IPS-15b (cell line): ENCODE results near the gene DEAF1.
A peak's percentile ranks its signal among the peaks of the same experiment; 100 is the strongest.
"Not testable (repeated sequence)": the region's sequence is repeated elsewhere in the genome, so short reads cannot be mapped to it uniquely, and the experiment has no call there.

ENCODE experiments used
- H3K27me3 ChIP-seq: one replicate; pipeline ENCODE4 v1.6.1; 2013; ENCODE audit warnings: low read length; ENCODE audit not compliant: control insufficient read depth, insufficient read depth
- H3K36me3 ChIP-seq: one replicate; pipeline ENCODE4 v1.6.1; 2013; ENCODE audit warnings: low read length; ENCODE audit not compliant: control insufficient read depth, insufficient read depth
- H3K4me1 ChIP-seq: one replicate; pipeline ENCODE4 v1.6.1; 2013; ENCODE audit warnings: mild to moderate bottlenecking, low read length; ENCODE audit not compliant: control insufficient read depth, insufficient read depth
- H3K4me3 ChIP-seq: one replicate; pipeline ENCODE4 v1.5.1; 2013; ENCODE audit warnings: low read depth, low read length
- H3K9ac ChIP-seq: one replicate; pipeline ENCODE4 v1.6.1; 2013; ENCODE audit warnings: low read depth, mild to moderate bottlenecking, low read length
- H3K9me3 ChIP-seq: one replicate; pipeline ENCODE4 v1.6.1; 2013; ENCODE audit warnings: mild to moderate bottlenecking, low read length; ENCODE audit not compliant: control insufficient read depth, insufficient read depth

Gene DEAF1

GRCh38 chr11:694563-695287 lies at the start of gene DEAF1:
Gene DEAF1, minus strand, starts transcription at chr11:695222. Its CDS starts 175 bp downstream, at chr11:695047.
- Histone ChIP-seq H3K4me1 (peaks cover 14% of the 10 kb centered on the region), H3K36me3 (peaks cover 7% of the 10 kb centered on the region), H3K9me3 (no peaks in the 10 kb centered on the region), H3K4me3 (peak within 1 kb of the TSS; percentile 82), H3K9ac (peak within 1 kb of the TSS; percentile 100), H3K27me3 (no peaks in the 10 kb centered on the region)

DNA sequence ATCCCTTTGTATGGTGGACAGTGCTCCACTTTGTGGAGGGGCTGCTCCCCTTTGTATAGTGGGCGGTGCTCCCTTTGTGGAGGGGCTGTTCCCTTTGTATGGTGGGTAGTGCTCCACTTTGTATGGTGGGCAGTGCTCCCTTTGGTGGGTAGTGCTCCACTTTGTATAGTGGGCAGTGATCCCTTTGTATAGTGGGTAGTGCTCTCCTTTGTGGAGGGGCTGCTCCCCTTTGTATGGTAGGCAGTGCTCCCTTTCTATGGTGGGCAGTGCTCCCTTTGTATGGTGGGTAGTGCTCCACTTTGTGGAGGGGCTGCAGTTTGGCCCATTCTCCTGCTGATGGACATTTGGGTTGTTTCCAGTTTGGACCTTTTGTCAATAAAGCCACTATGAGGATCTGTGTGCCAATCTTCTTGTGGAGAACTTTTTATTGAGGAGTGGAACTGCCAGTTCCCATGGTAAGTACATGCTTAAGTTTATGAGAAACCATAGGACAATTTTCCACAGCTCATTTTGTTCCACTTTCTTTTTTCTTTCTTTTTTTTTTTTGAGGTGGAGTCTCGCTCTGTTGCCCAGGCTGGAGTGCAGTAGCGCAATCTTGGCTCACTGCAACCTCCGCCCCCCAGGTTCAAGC lies 47.7 kb upstream of the DEAF1 start:
- Histone ChIP-seq H3K4me1 (peaks cover 9% of the 10 kb centered on the region), H3K4me3 (no peak overlapping the region), H3K9me3 (no peaks in the 10 kb centered on the region), H3K27me3 (no peaks in the 10 kb centered on the region), H3K9ac (no peak overlapping the region), H3K36me3 (no peaks in the 10 kb centered on the region)

DNA sequence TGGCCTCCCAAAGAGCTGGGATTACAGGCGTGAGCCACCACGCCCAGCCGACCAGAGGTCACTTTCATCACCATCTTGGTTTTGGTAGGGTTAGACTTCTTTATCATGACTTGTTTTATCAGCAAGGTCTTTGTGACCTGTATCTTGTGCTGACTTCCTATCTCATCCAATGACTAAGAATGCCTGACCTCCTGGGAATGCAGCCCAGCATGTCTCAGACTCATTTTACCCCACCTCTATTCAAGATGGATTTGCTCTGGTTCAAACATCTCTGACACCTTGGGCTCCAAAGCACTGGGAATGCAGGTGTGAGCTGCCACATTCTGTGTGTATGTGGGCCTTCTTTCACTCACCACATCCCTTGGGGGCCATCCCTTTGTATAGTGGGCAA lies 47.1 kb upstream of the DEAF1 start:
- Histone ChIP-seq H3K4me1 (peaks cover 9% of the 10 kb centered on the region), H3K27me3 (no peaks in the 10 kb centered on the region), H3K4me3 (no peak overlapping the region), H3K36me3 (no peaks in the 10 kb centered on the region), H3K9me3 (no peaks in the 10 kb centered on the region), H3K9ac (no peak overlapping the region)

DNA sequence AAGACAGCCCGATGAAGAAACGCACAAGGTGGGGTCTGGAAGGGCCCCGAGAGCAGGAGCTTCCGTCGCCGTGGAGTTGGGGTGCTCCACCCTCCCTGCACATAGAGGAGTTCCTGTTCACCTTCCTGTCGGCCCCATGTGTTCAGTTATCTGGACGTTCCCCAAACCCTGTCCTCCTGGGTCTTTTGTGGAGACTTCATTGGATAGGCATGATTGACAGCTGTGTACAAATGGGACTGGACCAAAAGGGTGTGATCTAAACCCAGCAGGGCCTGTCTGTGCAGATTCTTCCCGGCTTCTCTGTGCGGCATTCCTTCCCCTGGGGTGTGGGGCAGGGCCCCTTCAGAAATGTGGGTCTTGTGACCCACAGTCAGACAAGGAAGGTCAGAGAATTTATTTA lies 42.9 kb upstream of the DEAF1 start:
- not testable (repeated sequence) for H3K36me3 ChIP-seq, H3K4me3 ChIP-seq, H3K9me3 ChIP-seq, H3K4me1 ChIP-seq, H3K9ac ChIP-seq, H3K27me3 ChIP-seq

GRCh38 chr11:737366-737765 lies 42.3 kb upstream of the DEAF1 start:
- no peak overlapping the region for H3K4me3 ChIP-seq
- H3K9me3 ChIP-seq, result no peaks in the 10 kb centered on the region
- no peaks in the 10 kb centered on the region for H3K27me3 ChIP-seq
- no peaks in the 10 kb centered on the region for H3K36me3 ChIP-seq
- H3K9ac ChIP-seq, result no peak overlapping the region
- H3K4me1 ChIP-seq, result peaks cover 2% of the 10 kb centered on the region

- not testable (repeated sequence) for H3K4me3 ChIP-seq, H3K9ac ChIP-seq, H3K36me3 ChIP-seq, H3K4me1 ChIP-seq, H3K9me3 ChIP-seq, H3K27me3 ChIP-seq
These were observed 39.5 kb upstream of the DEAF1 start for GRCh38 chr11:734541-734940.

DNA sequence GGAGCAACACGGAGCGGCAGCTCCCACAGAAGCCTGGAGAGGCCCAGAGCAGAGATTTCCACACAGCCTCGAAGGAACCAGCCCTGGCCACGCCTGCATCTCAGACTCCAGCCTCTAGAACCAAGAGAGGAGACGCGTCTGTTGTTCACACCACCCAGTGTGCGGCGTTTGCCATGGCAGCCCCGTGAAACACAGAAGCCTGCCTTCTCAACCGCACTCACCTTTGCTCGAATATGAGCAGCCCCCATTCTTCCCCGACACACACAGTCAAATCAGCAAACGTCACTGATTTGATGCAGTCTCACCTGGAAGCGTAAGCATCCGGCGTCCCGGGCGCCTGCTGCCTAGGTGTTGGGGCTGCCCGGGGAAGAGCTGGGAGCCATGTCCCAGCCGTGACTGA lies 38.0 kb upstream of the DEAF1 start:
- Histone ChIP-seq H3K36me3 (no peaks in the 10 kb centered on the region), H3K27me3 (no peaks in the 10 kb centered on the region), H3K4me3 (no peak overlapping the region), H3K4me1 (peaks cover 2% of the 10 kb centered on the region), H3K9me3 (no peaks in the 10 kb centered on the region), H3K9ac (peak overlapping the region; percentile 3)

- no peak overlapping the region for H3K9ac ChIP-seq
- no peaks in the 10 kb centered on the region for H3K27me3 ChIP-seq
- H3K4me3 ChIP-seq, result no peak overlapping the region
- H3K9me3 ChIP-seq, result no peaks in the 10 kb centered on the region
- no peaks in the 10 kb centered on the region for H3K36me3 ChIP-seq
- peaks cover 7% of the 10 kb centered on the region for H3K4me1 ChIP-seq
These were observed 34.6 kb upstream of the DEAF1 start for GRCh38 chr11:729492-730074.

DNA sequence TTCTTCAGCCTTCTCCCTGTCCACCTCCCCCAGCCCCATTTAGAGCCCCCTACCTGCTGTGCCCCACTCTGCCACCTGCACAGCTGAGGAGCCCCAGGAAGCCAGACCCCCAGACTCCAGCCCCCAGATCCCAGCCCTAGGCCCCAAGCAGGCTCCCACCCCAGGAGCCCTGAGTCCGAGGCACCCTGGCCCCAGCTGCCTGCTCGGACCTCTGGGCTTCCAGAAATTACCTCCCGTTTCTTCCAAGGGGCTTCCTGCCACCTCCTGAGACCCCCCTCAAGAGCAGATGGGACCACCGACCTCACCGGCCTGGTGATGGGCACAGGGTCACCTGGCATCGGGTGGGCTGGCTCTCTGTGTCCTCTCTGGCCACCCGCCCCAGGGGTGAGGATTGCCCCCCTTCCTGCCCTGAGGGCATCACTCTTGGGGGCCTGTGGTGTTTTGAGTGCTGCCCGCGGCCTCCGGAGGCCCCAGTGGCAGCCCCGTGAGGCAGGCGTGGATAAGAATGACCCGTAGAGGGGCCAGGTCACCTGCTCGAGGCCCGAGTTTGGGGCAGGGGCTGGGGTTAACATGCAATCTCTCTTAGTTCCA lies 34.0 kb upstream of the DEAF1 start:
- H3K4me3 ChIP-seq, result no peak overlapping the region
- H3K9me3 ChIP-seq, result no peaks in the 10 kb centered on the region
- peaks cover 7% of the 10 kb centered on the region for H3K4me1 ChIP-seq
- H3K27me3 ChIP-seq, result no peaks in the 10 kb centered on the region
- no peak overlapping the region for H3K9ac ChIP-seq
- H3K36me3 ChIP-seq, result no peaks in the 10 kb centered on the region

GRCh38 chr11:727859-728748 lies 33.1 kb upstream of the DEAF1 start:
- peak overlapping the region; percentile 47 for H3K9ac ChIP-seq
- no peak overlapping the region for H3K4me3 ChIP-seq
- H3K36me3 ChIP-seq, result no peaks in the 10 kb centered on the region
- H3K9me3 ChIP-seq, result no peaks in the 10 kb centered on the region
- peaks cover 5% of the 10 kb centered on the region for H3K4me1 ChIP-seq
- no peaks in the 10 kb centered on the region for H3K27me3 ChIP-seq

GRCh38 chr11:727281-727701 lies 32.3 kb upstream of the DEAF1 start:
- Histone ChIP-seq H3K27me3 (no peaks in the 10 kb centered on the region), H3K36me3 (no peaks in the 10 kb centered on the region), H3K4me3 (no peak overlapping the region), H3K9ac (no peak overlapping the region), H3K4me1 (peaks cover 5% of the 10 kb centered on the region), H3K9me3 (no peaks in the 10 kb centered on the region)
